GM06990 (cell line): Measurements from ENCODE around the gene FTO.

Experiments used
- DNase-seq: peaks from one replicate; pipeline ENCODE4 v3.0.0-alpha.2; 2011; ENCODE audit not compliant: insufficient read length; ENCODE audit errors: extremely low read depth
- H3K27me3 ChIP-seq: replicated peaks from 2 replicates; pipeline ENCODE4 v1.6.0; 2011; ENCODE audit warnings: low read length; ENCODE audit not compliant: control insufficient read depth, insufficient read depth
- H3K36me3 ChIP-seq: 2 replicates; pipeline ENCODE4 v1.5.1; 2011; ENCODE audit warnings: low read length; ENCODE audit not compliant: control insufficient read depth, insufficient read depth
- H3K4me3 ChIP-seq: replicated peaks from 2 replicates; pipeline ENCODE4 v1.5.1; 2011; ENCODE audit warnings: low read depth, mild to moderate bottlenecking, control low read depth, low read length
- CTCF ChIP-seq: IDR thresholded peaks from 2 replicates; pipeline ENCODE4 v1.5.1; 2011; ENCODE audit warnings: low read length, control low read depth, mild to moderate bottlenecking, inconsistent platforms; ENCODE audit not compliant: insufficient read depth, poor library complexity, severe bottlenecking

The FTO gene

GRCh38 chr16:53870831-53871230 is 166.9 kb downstream of the FTO start:
- Histone ChIP-seq H3K4me3 (no peak overlapping the region), H3K27me3 (no peaks in the 10 kb centered on the region), H3K36me3 (no peaks in the 10 kb centered on the region)
- no peak for TF ChIP-seq CTCF
- DNase-seq = no peak

DNA sequence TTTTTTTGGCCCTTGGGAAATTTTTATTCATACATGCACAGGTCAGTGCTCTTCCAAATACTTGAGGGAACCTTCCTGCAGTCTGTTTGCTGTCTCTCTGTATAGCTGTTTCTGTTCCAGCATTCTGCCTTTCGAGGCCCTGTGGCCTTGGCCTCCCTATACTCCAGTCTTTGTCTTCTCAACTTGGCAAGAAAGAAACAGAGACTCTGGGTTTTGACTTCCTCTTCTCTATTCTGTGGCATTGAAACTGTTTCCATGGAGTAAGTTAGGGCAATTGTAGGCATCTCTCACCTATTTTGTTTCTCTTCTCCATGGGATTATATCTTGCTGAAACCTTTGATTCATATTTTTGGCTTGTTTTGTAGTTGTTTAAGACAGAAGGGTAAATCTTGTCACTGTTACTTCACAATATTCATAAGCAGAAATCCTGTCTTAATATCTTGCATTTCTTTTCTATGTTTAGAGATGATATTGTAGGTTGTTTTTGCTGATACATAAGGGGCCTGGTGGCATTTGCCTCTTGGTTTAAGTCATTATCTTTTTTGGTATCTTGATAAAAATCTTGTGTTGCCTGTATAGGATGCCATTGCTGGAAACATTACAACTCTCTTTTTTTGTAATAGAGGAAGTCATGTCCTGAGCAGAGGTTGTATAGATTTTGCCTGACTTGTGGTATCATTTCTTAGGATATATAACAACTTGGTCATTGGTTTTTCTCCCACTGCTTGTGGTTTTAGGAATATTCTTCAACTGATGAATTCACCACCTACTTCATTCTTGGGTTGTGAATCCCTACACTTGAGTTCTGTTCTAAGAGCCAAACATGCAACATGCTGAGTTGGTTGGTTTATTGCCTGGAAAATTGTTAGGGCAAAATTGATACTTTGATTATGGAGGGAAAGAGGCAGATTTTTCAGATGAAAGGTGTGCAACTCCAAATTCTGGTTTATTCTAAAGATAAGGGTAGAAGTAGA is 168.6 kb downstream of the FTO start:
- no peak for TF ChIP-seq CTCF
- H3K27me3 ChIP-seq = no peaks in the 10 kb centered on the region
- no peaks in the 10 kb centered on the region for H3K36me3 ChIP-seq
- DNase-seq = no peak
- H3K4me3 ChIP-seq = no peak overlapping the region

- Histone ChIP-seq H3K4me3 (no peak overlapping the region), H3K36me3 (peaks cover 3% of the 10 kb centered on the region), H3K27me3 (no peaks in the 10 kb centered on the region)
- DNase-seq = no peak
- no peak for TF ChIP-seq CTCF
Observed at GRCh38 chr16:53876811-53877210, 172.9 kb downstream of the FTO start.

GRCh38 chr16:53878216-53878615 is 174.3 kb downstream of the FTO start:
- no peak overlapping the region for H3K4me3 ChIP-seq
- no peak for TF ChIP-seq CTCF
- H3K27me3 ChIP-seq = no peaks in the 10 kb centered on the region
- DNase-seq = no peak
- H3K36me3 ChIP-seq = peaks cover 3% of the 10 kb centered on the region

- TF ChIP-seq CTCF = no peak
- no peak for DNase-seq
- Histone ChIP-seq H3K27me3 (no peaks in the 10 kb centered on the region), H3K36me3 (peaks cover 3% of the 10 kb centered on the region), H3K4me3 (no peak overlapping the region)
Observed at GRCh38 chr16:53881371-53881770, 177.4 kb downstream of the FTO start.
